Esophagus squamous epithelium (tissue), 5 donors: Measurements from ENCODE around the gene FIS1. TPM values are rescaled to one million over a fixed set of nuclear protein-coding genes. Genes with fewer than 3 reads are reported as not detected.
A peak's percentile ranks its signal among the peaks of the same experiment; 100 is the strongest.
"Not testable (repeated sequence)": the region's sequence is repeated elsewhere in the genome, so short reads cannot be mapped to it uniquely, and the experiment has no call there.

Experiments
- DNase-seq: peaks from one replicate; lab custom pipeline; 2025; lab: John Stamatoyannopoulos, UW
- H3K27ac ChIP-seq, 4 donors: fragments of 200-600 bp; sonication (generic); one replicate each; pipeline ENCODE4 v1.5.1; 2016 to 2019; ENCODE audit warnings: mild to moderate bottlenecking in 1 of 4
- H3K27me3 ChIP-seq, 4 donors: fragments of 200-600 bp; sonication (generic); 1 replicate in 3 of 4; 2 replicates in 1 of 4; pipeline versions ENCODE4 v1.5.1 to v1.6.0; 2017 to 2021; ENCODE audit warnings: antibody characterized with exemption in 1 of 4
- H3K36me3 ChIP-seq, 3 donors: fragments of 200-600 bp; sonication (generic); one replicate each; pipeline ENCODE4 v1.5.1; 2016 to 2019
- H3K4me1 ChIP-seq, 3 donors: fragments of 200-600 bp; sonication (generic); one replicate each; pipeline ENCODE4 v1.5.1; 2017 to 2019
- H3K4me3 ChIP-seq, 4 donors: fragments of 200-600 bp; sonication (generic); 1 replicate in 3 of 4; 2 replicates in 1 of 4; pipeline ENCODE4 v1.5.1; 2016 to 2019; ENCODE audit warnings: mild to moderate bottlenecking in 2 of 4, moderate library complexity in 1 of 4
- H3K9me3 ChIP-seq, 3 donors: fragments of 200-600 bp; sonication (generic); one replicate each; pipeline ENCODE4 v1.5.1; 2016 to 2019
- CTCF ChIP-seq, 6 experiments: fragments of 450-650 bp in 4 of 6; fragments of 200-600 bp in 2 of 6; sonication (generic) in 2 of 6; IDR thresholded peaks; one replicate each; pipeline ENCODE4 v1.5.1; 2016 to 2019; ENCODE audit warnings: antibody characterized with exemption in 6 of 6, mild to moderate bottlenecking in 4 of 6, moderate library complexity in 4 of 6
- POLR2A ChIP-seq, 4 donors: fragments of 450-650 bp; IDR thresholded peaks; one replicate each; pipeline ENCODE4 v1.6.1; 2017; ENCODE audit warnings: antibody characterized with exemption in 4 of 4, mild to moderate bottlenecking in 4 of 4, moderate library complexity in 3 of 4
- WGBS, 2 donors: methylation state at CpG; one replicate each; pipeline ENCODE4 v1.1.5; 2018; 5-methylcytosine and 5-hydroxymethylcytosine counted together
- intact Hi-C: fragments of 100-400 bp; cut with DNase I; formaldehyde crosslinking; loops from one replicate; pipeline ENCODE4 v1.15.0; 2022
- total RNA-seq, 4 donors: library from RNA; depleted of rRNA; stranded (reverse); fragments of >200 nt; gene quantifications; one replicate each; pipeline ENCODE4 v1.1.0, GENCODE V29; 2016
- donor health status: DM: yes; HTN: yes; CAD: no.

FIS1 gene
- total RNA-seq, 4 donors from 2014 or later = 127 to 233 (median 145) TPM

GRCh38 chr7:101206665-101207042 lies 38.2 kb downstream of the FIS1 start:
- WGBS, 2 donors = 85 to 87% methylated on average over 19 of the region's 19 CpGs

DNA sequence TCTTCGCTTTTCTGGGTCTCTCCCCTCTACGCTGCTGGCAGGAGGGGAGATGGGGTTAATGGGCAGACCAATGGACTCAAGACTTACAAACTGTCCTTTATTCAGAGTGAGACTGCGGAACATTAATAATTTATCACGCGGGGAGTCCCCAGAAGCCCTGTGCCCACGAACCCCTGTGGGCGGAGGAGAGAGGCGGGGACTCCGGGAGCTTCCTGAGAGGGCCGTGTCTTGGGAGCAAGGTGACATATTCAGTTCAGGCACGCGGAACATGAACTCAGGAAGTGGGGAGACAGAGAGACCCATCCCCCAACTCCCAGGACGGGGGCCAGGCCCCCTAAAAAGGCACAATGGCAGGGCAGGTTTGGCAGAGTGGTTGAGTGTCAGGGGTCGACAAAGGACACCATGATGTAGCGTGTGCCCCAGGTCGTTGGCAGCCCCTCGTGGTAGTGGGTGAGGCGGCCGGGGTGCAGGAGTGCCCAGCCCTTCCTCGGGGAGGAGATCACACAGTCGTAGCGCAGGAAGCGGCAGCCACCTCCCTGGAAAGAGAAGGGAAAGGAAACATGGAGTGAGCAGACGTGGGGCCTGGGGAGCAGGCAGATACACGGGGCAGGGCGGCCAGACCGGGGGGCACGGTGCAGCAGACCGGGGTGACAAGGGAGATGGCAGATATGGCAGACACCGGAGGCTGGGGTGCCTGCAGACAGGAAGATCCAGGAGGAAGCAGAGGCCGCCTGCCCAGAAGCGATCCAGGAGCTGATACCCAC lies 38.8 kb downstream of the FIS1 start:
- Histone ChIP-seq H3K27ac (no peak overlapping the region), H3K9me3 (no peaks in the 10 kb centered on the region), H3K27me3 (peaks cover 0 to 36% (median 12%) of the 10 kb centered on the region in 4 donors), H3K4me3 (no peak overlapping the region), H3K36me3 (peaks cover 0 to 48% (median 9%) of the 10 kb centered on the region in 3 donors), H3K4me1 (peaks cover 6 to 13% (median 10%) of the 10 kb centered on the region in 3 donors)
- TF ChIP-seq CTCF (IDR thresholded peaks at IDR 0.05) (no peak), POLR2A (IDR thresholded peaks at IDR 0.05) (no peak)
- intact Hi-C loops = no loop called here
- WGBS, 2 donors = 78 to 82% methylated on average over 22 to 23 of the region's 32 CpGs
- DNase-seq = no peak

More at GRCh38 chr7:101206665-101207042, 38.2 kb downstream of the FIS1 start:
- Histone ChIP-seq H3K4me1 (peaks cover 5 to 8% (median 7%) of the 10 kb centered on the region in 3 donors), H3K27me3 (peaks cover 0 to 30% (median 10%) of the 10 kb centered on the region in 4 donors), H3K4me3 (no peak overlapping the region), H3K36me3 (peaks cover 0 to 54% (median 9%) of the 10 kb centered on the region in 3 donors), H3K27ac (no peak overlapping the region), H3K9me3 (no peaks in the 10 kb centered on the region)
- DNase-seq = no peak
- TF ChIP-seq CTCF (IDR thresholded peaks at IDR 0.05) (no peak), POLR2A (IDR thresholded peaks at IDR 0.05) (no peak)
- intact Hi-C loops = no loop called here

DNA sequence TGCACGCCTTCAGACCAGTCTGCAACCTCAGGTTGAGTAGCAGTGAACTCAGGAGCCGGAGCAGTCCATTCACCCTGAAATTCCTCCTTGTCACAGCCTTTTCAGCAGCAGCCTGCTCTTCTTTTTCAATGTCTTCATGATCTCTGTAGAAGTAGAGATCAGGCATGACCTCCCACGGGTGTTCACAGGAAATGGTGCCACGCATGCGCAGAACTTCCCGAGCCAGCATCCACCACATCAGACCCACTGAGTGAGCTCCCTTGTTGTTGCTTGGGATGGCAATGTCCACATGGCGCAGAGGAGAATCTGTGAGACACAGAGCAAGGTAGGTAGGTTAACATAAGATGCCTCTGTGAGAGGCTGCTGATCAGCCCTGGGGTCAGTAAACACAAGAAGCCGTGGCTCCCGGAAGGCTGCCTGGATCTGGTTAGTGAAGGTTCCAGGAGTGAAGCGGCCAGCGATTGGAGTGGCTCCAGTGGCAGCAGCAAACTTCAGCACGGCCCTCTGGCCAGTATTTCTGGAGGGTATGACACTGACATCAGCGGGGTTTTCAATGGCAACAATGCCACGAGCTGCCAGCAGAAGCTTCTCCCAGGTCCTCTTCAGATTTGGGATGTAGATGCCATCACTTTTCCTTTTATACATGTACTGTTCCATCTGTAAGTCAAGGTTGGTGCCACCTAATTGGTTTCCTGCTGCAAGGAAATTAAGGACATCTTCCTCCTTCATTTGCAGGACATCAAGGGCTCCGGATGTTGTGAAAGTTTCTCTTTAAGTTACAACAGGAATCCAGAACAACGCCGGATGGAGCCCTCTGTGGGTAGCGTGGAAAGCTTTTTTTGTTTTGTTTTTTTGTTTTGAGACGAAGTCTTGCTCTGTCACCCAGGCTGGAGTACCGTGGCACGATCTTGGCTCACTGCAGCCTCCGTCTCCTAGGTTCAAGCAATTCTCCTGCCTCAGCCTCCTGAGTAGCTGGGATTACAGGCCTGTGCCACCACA lies 40.8 kb downstream of the FIS1 start:
- 64 to 73% methylated on average over 17 to 19 of the region's 22 CpGs for WGBS, 2 donors
- Histone ChIP-seq H3K4me1 (peaks cover 6 to 14% (median 10%) of the 10 kb centered on the region in 3 donors), H3K27me3 (peaks cover 0 to 56% (median 16%) of the 10 kb centered on the region in 4 donors), H3K36me3 (peaks cover 0 to 28% (median 0%) of the 10 kb centered on the region in 3 donors)
- H3K9me3 ChIP-seq, H3K27ac ChIP-seq, DNase-seq, intact Hi-C loops, H3K4me3 ChIP-seq: not testable (repeated sequence)

- Histone ChIP-seq H3K4me1 (peaks cover 6 to 14% (median 10%) of the 10 kb centered on the region in 3 donors), H3K9me3 (no peaks in the 10 kb centered on the region), H3K27me3 (peaks cover 0 to 71% (median 16%) of the 10 kb centered on the region in 4 donors), H3K4me3 (no peak overlapping the region), H3K27ac (no peak overlapping the region), H3K36me3 (peaks cover 0 to 13% (median 0%) of the 10 kb centered on the region in 3 donors)
- intact Hi-C loops = no loop called here
- 70 to 77% methylated on average over 2 to 4 of the region's 5 CpGs for WGBS, 2 donors
- TF ChIP-seq CTCF (IDR thresholded peaks at IDR 0.05) (no peak), POLR2A (IDR thresholded peaks at IDR 0.05) (no peak)
- no peak for DNase-seq
Measured at GRCh38 chr7:101202603-101202918, 42.3 kb downstream of the FIS1 start.

GRCh38 chr7:101201695-101202602 lies 42.9 kb downstream of the FIS1 start:
- TF ChIP-seq CTCF (IDR thresholded peaks at IDR 0.05) (no peak), POLR2A (IDR thresholded peaks at IDR 0.05) (no peak)
- H3K4me1 ChIP-seq = peaks cover 6 to 14% (median 10%) of the 10 kb centered on the region in 3 donors
- 0% methylated on average over 1 of the region's 75 CpGs for whole genome bisulfite sequencing, 2 donors
- peaks cover 0 to 71% (median 16%) of the 10 kb centered on the region in 4 donors for H3K27me3 ChIP-seq
- no peaks in the 10 kb centered on the region for H3K9me3 ChIP-seq
- DNase-seq = no peak
- H3K36me3 ChIP-seq = peaks cover 0 to 7% (median 0%) of the 10 kb centered on the region in 3 donors
- no peak overlapping the region for H3K27ac ChIP-seq
- peak overlapping the region in 2 of 4 donors; percentile 22 to 48 for H3K4me3 ChIP-seq
- intact Hi-C loops = no loop called here
